ENCODE measurements around the gene BTBD16. TPM values are rescaled to one million over a fixed set of nuclear protein-coding genes. Genes with fewer than 3 reads are reported as not detected.

BTBD16 gene
- total RNA-seq, 1 donor from 2014 or later = not detected

GRCh38 chr10:122343936-122344335, 72.8 kb downstream of the BTBD16 start:
- TF ChIP-seq CTCF (conservative IDR thresholded peaks at IDR 0.05) = no peak
- Mint-ChIP-seq H3K27ac (ENCODE audit: unreplicated experiment) (no peak overlapping the region), H3K4me3 (no peak overlapping the region), H3K9me3 (peaks cover 6% of the 10 kb centered on the region), H3K4me1 (peaks cover 23% of the 10 kb centered on the region), H3K36me3 (ENCODE audit: low read depth) (peaks cover 8% of the 10 kb centered on the region), H3K27me3 (ENCODE audit: low read depth) (no peaks in the 10 kb centered on the region)
- DNase-seq (ENCODE audit: low read depth, low spot score) = no peak

- Mint-ChIP-seq H3K27me3 (ENCODE audit: low read depth) (no peaks in the 10 kb centered on the region), H3K36me3 (ENCODE audit: low read depth) (peaks cover 8% of the 10 kb centered on the region), H3K4me1 (peaks cover 30% of the 10 kb centered on the region), H3K4me3 (no peak overlapping the region), H3K9me3 (peaks cover 6% of the 10 kb centered on the region), H3K27ac (ENCODE audit: unreplicated experiment) (peak overlapping the region; percentile 70)
- DNase-seq (ENCODE audit: low read depth, low spot score) = no peak
- TF ChIP-seq CTCF (conservative IDR thresholded peaks at IDR 0.05) = no peak
Measured at GRCh38 chr10:122344741-122345258, 73.7 kb downstream of the BTBD16 start.

- H3K36me3 Mint-ChIP-seq (ENCODE audit: low read depth) = peaks cover 8% of the 10 kb centered on the region
- H3K4me3 Mint-ChIP-seq = no peak overlapping the region
- H3K4me1 Mint-ChIP-seq = peaks cover 30% of the 10 kb centered on the region
- H3K9me3 Mint-ChIP-seq = peaks cover 6% of the 10 kb centered on the region
- DNase-seq (ENCODE audit: low read depth, low spot score) = no peak
- TF ChIP-seq CTCF (conservative IDR thresholded peaks at IDR 0.05) = no peak
- H3K27me3 Mint-ChIP-seq (ENCODE audit: low read depth) = no peaks in the 10 kb centered on the region
- no peak overlapping the region for H3K27ac Mint-ChIP-seq (ENCODE audit: unreplicated experiment)
Measured at GRCh38 chr10:122346326-122346950, 75.3 kb downstream of the BTBD16 start.

GRCh38 chr10:122347170-122347841, 76.2 kb downstream of the BTBD16 start:
- no peaks in the 10 kb centered on the region for H3K27me3 Mint-ChIP-seq (ENCODE audit: low read depth)
- H3K4me1 Mint-ChIP-seq = peaks cover 34% of the 10 kb centered on the region
- H3K36me3 Mint-ChIP-seq (ENCODE audit: low read depth) = peaks cover 8% of the 10 kb centered on the region
- H3K27ac Mint-ChIP-seq (ENCODE audit: unreplicated experiment) = no peak overlapping the region
- TF ChIP-seq CTCF (conservative IDR thresholded peaks at IDR 0.05) = no peak
- no peak overlapping the region for H3K4me3 Mint-ChIP-seq
- DNase-seq (ENCODE audit: low read depth, low spot score) = no peak
- peaks cover 6% of the 10 kb centered on the region for H3K9me3 Mint-ChIP-seq

GRCh38 chr10:122348512-122348911, 77.4 kb downstream of the BTBD16 start:
- no peak for TF ChIP-seq CTCF (conservative IDR thresholded peaks at IDR 0.05)
- Mint-ChIP-seq H3K36me3 (ENCODE audit: low read depth) (peaks cover 8% of the 10 kb centered on the region), H3K9me3 (peaks cover 6% of the 10 kb centered on the region), H3K27ac (ENCODE audit: unreplicated experiment) (peak overlapping the region; percentile 69), H3K4me1 (peaks cover 41% of the 10 kb centered on the region), H3K27me3 (ENCODE audit: low read depth) (no peaks in the 10 kb centered on the region), H3K4me3 (no peak overlapping the region)
- DNase-seq (ENCODE audit: low read depth, low spot score) = no peak
